ENCODE measurements around the gene TRPM7.
"Not testable (repeated sequence)": the region's sequence is repeated elsewhere in the genome, so short reads cannot be mapped to it uniquely, and the experiment has no call there.

The TRPM7 gene

DNA sequence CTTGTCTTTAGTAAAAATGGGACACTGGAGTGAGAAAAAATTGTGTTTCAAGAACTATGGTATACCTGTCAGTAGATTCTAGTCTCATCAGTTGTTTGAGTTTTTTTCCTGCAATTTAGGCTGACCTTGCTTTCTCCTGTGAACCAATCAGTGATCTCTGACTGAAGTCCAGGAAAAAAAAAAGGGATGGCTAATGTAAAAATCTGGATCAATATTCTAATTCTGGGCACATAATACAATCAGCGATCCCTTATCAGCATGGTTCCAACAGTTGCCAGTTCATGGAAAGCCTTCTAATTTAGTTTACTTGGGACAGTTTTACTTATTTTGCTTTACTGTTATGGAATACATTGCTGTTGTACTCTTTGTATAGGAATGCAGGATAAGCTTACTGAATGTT, 17.0 kb downstream of the TRPM7 start:
- no peak for DNase-seq

DNA sequence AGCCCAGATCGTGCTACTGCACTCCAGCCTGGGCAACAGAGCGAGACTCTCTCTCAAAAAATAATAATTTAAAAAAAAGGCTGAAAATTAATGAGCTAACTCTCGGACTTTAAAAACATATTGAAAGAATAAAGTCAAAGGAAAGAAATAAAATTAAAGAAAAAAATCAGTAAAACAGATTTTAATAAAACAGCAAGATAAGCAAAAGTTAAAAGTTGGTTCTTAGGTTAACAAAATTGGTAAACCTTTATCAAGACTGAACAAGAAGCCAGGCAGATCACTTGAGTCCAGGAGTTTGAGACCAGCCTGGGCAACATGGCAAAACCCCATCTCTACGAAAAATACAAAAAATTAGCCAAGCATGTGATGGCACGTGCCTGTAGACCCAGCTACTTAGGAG, 20.7 kb downstream of the TRPM7 start:
- no peak for DNase-seq

DNA sequence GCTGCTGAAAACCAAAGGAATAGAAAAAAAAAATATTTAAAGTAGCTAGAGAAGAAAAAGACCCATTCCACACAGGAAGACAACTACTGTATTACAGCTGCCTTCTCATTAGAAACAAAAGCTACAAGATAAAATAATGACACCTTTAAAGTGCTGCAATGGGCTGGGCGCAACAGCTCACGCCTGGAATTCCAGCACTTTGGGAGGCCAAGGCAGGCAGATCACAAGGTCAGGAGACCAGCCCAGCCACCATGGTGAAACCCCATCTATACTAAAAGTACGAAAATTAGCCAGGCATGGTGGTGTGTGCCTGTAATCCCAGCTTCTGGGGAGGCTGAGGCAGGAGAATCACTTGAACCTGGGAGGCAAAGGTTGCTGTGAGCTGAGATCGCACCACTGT, 31.0 kb downstream of the TRPM7 start:
- DNase-seq, result no peak

DNA sequence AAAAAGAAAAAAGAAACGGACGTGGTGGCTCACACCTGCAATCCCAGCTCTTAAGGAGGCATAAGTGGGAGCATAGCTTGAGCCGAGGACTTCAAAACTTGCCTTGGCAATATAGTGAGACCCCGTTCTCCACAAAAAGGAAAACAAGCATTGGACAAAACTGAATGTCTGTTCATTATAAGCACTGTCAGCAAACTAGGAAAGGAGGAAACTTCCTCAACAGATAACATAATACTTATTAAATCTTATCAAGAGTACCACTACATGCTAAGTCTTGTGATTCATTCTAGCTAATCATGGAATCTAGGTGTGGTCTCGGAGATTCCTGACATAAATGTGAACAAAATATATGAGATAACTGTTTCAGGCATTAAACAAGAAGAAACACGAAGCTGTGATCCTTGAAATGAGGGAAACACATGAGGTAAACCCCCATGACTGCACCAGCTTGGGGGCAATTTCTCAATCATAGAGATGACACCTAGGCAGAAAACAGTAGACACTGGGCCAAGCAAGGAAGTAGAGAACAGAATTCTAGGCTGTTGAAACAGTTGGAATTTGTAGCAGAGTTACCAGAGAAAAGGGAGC, 33.3 kb downstream of the TRPM7 start:
- no peak for DNase-seq

DNA sequence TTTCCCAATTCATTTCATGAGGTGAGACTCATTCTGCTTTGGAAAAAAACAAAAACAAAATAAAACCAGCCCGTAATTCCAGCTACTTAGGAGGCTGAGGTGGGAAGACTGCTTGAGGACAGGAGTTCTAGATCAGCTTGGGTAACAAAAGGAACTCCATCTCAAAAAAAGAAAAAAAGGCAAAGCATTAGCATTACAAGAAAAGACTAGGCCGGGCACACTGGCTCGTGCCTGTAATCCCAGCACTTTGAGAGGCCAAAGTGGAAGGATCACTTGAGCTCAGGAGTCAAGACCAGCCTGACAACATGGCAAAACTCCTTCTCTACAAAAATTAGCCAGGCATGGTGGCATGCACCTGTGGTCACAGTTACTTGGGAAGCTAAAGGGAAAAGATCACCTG, 33.9 kb downstream of the TRPM7 start:
- DNase-seq, result no peak

DNA sequence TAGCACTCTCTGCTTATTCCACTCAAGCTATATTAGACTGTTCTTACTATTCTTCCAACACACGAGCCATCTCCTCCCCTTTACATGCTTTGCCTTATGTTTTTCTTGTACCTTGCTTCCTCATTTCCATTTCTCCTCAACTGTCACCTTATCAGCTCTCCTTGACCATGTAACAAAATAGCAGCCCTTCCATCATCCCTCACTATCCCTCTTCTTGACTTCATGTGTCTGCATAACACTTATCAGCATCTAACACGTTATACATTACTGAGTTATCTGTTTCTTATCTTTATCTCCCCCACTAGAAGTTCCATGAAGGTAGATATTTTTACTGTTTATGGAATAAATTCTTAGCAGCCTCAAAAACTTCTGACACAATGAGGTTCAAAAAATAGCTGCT, 45.3 kb downstream of the TRPM7 start:
- no peak for DNase-seq

DNA sequence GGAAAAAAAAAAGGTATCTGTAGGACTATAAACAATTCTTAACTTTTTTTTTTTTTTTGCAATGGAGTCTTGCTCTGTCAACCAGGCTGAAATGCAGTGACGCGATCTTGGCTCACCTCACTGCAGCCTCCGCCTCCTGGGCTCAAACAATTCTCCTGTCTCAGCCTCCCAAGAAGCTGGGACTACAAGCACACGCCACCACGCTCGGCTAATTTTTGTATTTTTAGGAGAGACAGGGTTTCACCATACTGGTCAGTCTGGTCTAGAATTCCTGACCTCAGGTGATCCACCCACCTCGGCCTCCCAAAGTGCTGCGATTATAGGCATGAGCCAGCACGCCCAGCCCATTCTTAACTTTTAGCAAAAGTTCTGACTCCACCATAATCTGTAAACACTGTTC, 50.5 kb downstream of the TRPM7 start:
- no peak for DNase-seq

DNA sequence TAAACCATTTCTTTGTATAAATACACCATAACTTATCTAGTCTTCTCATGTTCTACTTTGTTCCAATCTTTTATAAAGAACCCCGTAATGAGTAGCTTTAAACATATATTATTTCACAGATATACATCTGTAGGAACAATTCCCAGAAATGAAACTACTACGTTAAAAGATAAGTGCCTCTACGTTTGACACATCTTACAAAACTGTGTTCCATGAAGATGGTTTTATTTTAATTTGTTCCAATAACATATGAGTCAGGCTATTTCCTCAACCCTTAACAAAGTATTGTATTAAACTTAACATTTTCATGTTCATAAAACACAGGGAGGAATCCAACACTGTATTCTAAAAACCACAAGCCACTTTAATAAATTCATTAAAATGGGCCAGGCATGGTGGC, 52.9 kb downstream of the TRPM7 start:
- DNase-seq, result no peak

DNA sequence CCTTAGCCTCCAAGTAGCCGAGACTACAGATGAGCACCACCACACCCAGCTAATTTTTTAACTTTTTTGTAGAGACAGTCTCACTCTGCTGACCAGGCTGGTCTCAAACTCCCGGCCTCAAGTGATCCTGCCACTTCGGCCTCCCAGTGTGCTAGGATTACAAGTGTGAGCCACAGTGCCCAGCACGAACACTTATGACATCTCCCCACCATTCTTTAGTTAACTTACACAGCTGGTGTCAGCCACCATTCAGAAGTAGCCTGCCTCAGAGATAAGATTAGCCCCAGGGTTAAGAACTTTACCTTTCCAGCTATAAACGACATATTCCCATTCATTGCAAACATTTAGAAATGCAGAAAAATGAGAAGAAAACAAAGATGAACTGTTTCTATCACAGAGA, 58.2 kb downstream of the TRPM7 start:
- DNase-seq, result no peak

DNA sequence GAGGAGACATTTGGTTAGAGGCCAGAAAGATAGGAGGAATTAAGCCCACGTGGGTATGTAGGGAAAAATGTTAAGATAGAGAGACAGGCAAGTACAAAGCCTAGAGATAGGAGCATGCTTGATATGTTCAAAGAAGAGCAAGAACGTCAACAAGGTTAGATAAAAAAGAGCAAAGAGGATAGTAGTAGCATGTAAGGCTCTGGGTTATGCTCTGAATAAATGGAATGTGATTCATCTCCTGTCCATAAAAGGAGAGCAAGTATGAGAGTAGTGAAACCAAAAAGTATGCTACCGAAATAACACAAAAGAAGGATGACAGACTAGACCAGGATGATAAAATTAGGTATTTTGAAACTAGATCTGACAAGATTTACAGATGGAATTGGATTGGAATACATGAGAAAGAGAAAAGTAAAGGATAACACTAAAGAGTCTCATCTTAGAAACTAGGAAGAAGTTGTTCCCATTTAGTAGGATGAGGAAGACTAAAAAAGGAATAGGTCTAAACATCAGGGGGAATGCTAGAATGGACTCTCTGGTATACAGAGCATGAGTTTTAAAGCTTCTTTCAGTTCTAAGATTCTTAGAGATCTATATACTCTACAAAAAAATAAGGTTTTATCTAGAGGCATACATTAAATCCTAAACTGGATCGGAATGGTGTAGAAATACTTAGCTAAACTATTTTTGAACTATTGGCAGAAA, 59.1 kb downstream of the TRPM7 start:
- no peak for DNase-seq

DNA sequence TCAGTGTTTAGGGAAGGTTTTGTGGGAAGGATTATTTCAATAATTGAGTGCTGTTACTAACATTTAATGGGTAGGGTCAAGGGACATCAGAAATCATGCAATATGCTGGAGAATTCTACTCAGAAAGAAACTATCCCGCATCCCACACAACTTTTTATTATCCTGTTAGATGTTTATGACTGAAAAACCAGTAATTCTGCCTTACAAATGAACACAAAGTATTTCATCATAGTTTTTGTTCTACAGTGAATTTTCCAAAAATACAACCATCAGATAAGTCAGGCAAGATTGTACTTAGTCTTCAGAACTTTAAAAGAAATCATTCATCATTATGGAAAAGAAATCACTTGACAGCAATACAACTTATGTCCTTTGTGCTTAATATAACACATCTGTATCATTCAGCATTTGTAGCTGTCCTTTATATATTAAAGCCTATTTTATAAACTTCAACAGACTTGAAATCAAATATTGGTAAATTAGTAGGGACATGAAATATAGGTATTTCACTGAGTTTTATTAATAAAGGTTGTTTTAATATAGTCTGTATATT, 61.9 kb downstream of the TRPM7 start:
- DNase-seq, result no peak

DNA sequence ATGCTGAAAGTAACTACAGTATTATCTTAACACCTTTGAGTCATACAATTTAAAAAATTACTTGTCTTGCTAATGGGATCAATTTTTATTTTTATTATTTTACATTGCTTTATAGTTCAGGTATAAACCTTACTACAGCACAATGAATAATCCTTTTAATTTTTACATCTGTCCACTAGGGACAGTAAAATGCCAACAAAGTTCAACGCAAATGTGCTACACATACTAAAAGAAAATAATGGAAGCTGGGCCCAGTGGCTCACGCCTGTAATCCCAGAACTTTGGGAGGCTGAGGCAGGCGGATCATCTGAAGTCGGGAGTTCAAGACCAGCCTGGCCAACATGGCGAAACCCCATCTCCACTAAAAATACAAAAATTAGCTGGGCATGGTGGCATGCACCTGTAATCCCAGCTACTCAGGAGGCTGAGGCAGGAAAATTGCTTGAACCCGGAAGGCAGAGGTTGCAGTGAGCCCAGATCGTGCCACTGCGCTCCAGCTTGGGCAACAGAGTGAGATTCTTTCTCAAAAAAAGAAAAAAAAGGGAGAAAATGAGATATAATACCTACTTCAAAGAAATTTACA, 64.1 kb downstream of the TRPM7 start:
- DNase-seq, result not testable (repeated sequence)

DNA sequence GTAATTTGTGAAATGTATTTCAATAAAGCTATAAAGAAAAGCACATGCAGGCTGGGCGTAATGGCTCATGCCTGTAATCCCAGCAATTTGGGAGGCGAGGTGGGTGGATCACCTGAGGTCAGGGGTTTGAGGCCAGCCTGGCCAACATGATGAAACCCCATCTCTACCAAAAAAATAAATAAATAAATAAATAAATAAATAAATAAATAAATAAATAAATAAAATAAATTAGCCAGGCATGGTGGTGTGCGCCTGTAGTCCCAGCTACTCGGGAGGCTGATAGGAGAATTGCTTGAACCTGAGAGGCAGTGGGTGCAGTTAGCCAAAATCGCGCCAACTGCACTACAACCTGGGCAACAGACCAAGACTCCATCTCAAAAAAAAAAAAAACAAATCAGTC, 69.6 kb downstream of the TRPM7 start:
- not testable (repeated sequence) for DNase-seq

DNA sequence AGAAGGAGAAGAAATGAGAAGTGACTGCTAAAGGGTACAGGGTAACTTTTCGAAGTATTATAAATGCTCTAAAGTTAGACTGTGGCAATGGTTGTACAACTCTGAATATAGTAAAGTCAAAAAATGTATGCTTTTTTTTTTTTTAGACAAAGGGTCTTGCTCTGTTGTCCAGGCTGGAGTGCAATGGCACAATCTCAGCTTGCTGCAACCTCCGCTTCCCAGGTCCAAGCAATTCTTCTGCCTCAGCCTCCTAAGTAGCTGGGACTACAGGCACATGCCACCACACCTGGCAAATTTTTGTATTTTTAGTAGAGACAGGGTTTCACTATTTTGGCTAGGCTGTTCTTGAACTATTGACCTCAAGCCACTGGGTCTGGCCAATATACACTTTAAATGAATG, 70.0 kb downstream of the TRPM7 start:
- not testable (repeated sequence) for DNase-seq

DNA sequence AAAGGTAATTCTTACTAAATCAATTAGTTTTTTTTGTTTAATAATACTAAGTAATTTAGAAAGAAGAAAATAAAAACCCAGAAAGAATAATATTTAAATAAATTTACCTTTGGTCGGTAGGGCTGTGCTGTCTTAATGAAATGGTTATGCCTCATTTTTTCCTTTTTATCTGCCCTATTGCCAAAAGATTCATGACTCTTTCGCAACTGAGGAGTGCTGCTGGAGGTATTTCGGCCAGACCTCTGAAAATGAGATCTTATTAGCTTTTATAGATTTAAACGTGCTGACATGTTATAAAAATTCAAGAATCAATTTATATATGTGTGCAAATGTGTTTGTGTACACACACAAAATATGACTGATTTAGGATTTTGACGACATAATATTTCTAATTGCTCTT, 73.0 kb downstream of the TRPM7 start:
- DNase-seq, result no peak

DNA sequence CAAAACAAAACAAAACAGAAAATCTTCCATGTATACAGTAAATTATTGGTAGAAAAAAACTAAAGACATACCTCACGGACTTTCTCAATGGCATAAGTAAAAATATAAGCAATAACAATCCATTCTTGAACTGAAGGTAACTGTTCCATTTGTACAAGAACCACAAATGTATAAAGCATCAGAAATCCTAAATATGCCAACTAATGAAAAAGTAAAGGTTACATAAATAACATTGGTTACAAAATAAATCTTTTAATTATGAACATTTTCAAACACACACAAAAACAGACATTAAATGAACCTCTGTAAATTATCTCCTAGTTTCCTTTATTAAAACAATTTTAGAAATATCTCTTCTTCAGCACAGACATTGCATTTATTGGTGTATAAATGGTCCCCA, 79.5 kb downstream of the TRPM7 start:
- DNase-seq, result no peak

DNA sequence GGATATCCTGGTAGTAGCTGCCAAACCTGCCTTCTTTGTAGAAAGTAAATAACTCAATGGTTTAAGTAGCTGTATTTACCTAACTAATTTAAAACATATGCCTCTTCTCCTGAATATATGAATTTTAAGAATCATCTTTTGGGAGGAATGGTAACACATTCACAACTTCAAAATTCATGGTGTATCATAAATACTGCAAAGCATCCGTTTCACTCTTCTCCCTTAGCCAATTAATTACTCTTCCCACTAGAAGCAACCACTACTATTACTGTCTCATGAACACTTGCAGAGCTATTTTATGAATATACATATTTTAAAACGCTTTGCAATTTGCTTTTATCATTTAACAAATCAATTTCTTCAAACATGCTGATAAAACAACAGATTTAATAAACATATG, 81.1 kb downstream of the TRPM7 start:
- no peak for DNase-seq

DNA sequence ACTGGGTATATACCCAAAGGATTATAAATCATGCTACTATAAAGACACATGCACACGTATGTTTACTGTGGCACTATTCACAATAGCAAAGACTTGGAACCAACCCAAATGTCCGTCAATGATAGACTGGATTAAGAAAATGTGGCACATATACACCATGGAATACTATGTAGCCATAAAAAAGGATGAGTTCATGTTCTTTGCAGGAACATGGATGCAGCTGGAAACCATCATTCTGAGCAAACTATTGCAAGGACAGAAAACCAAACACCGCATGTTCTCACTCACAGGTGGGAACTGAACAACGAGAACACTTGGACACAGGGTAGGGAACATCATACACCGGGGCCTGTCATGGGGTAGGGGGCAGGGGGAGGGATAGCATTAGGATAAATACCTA, 84.6 kb downstream of the TRPM7 start:
- DNase-seq, result not testable (repeated sequence)

DNA sequence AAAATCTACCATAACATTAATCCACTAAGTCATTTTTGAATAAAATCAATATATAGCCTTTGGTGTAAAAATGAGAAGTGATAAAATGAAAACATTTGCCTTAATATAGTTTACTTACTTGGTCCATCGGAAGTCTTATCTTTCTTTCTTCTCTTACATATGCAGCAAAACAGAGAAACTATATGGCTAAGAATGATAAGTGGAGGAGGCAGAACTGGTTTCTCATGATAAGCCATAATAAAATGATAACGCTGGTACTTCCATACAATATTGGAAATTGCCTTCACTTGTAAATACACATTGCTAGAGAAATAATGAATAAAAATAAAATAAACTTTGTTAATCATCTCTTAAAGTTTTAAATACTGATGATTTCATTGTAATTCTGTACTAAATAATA, 92.3 kb downstream of the TRPM7 start:
- DNase-seq, result no peak

DNA sequence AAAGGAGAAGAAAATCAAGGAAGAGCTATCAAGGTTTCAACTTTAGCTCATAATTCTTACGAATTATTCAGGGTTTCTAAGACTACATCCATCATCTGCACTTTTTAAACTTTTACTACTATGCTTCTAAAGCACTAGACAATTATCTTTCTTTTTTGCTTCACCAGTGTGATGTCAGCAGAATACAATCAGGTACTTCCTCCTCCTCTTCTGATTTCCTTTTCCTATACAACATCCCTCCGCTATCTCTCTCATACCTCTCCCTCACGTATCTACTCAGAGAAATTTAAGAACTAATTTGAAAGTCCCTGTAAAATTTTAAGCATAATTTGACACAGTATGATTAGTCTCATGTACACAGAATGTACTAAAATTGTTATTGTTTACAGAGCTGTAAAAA, 92.8 kb downstream of the TRPM7 start:
- no peak for DNase-seq

DNA sequence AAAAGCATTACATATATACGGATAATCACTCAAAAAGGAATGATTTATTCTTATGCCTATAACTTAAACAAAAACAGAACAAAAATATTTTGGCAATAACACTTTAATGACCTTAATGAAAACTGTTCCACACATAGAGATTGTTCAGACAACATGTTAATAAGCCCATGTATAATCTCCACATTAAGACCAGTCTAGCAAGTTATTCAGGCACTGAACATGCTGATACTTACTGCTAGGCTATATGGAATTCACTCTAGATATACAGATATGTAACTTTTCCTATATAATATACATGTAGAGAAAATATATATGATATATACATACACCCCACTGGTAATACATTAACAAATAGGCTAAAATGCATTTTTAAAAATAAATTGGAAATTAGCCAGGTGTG, 96.3 kb downstream of the TRPM7 start:
- no peak for DNase-seq

DNA sequence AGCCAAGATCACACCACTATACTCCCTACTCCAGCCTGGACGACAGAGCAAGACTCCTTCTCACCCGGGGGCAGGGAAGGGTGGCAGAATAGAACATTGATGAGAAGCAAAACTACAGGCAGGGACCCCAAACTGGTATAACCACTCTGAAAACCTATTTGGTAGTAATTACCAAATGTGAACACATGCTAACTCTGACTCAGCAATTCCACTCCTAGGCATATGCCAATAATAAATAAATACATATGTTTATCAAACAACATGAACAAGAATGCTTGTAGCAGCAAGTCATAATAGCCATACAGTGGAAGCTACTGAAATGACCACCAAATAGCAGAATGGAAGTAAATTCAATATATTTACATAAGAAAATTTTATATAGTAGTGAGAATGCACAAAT, 109.1 kb downstream of the TRPM7 start:
- DNase-seq, result no peak

DNA sequence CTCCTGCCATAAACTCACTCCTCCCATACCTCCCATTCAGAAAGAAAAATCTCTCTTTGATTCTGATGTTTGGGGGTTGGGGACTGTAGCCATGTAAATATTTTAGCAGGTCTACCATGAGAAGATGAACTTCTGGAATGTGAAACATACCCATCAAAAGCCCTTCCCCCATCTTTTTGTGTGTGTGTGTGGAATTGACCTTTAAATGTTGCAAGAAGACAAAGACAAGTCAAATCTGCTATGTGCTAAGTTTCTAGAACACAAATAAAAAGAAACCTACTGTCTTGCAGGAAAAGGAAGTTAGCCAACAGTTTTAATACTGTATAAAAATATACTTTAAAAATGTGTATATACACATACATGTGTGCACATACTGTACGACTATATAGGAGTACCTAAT, 110.4 kb downstream of the TRPM7 start:
- DNase-seq, result no peak

DNA sequence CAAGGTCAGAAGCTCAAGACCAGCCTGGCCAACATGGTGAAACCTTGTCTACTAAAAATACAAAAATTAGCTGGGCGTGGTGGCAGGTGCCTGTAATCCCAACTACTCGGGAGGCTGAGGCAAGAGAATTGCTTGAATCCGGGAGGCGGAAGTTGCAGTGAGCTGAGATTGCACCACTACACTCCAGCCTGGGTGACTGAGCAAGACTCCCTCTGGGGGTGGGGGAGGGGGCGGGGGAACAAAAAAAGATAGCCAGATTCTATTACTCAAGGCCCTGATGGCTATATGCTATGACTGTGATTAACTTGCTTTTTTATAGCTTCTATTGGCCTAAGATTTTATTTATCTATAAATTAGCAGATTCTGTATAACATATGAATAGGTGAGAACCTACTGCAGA, 112.8 kb downstream of the TRPM7 start:
- not testable (repeated sequence) for DNase-seq

DNA sequence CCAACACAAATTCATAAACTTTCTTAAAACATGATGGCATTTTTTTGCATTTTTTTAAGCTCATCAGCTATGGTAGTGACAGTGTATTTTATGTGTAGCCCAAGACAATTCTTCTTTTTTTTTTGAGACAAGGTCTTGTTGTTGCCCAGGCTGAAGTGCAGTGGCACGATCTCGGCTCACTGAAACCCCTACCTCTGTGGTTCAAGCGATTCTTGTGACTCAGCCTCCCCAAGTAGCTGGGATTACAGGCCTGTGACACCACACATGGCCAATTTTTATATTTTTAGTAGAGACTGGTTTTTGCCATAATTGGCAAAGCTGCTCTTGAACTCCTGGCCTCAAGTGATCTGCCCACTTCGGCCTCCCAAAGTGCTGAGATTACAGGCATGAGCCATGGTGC, 122.8 kb downstream of the TRPM7 start:
- no peak for DNase-seq

Data from activated CD4-positive, alpha-beta T cell treated with anti-CD3 and anti-CD28 coated beads for 4 hours (primary cell).